WTC11 (cell line): ENCODE data around the gene MBTPS2. TPM values are rescaled to one million over a fixed set of nuclear protein-coding genes. Genes with fewer than 3 reads are reported as not detected.

Source experiments
- ATAC-seq: fragments of 200-7000 bp; cut with Tn5 transposase; 2 replicates; pipeline ENCODE4 v1.10.0; 2021; ENCODE audit warnings: mild to moderate bottlenecking, moderate library complexity
- CTCF ChIA-PET: fragments of 300-600 bp; sonication (Branson Sonifier 250); formaldehyde crosslinking; loops from one replicate; lab custom pipeline; 2021; ENCODE audit warnings: antibody characterized with exemption; lab: Charles Lee
- POLR2A ChIA-PET: fragments of 350-600 bp; sonication (Branson Sonifier 250); formaldehyde crosslinking; loops from one replicate; lab custom pipeline; 2021; ENCODE audit warnings: antibody characterized with exemption; lab: Charles Lee
- DNase-seq: peaks from one replicate; pipeline ENCODE4 v3.0.0; 2021; ENCODE audit warnings: low spot score
- H3K27ac Mint-ChIP-seq: 2 replicates; pipeline ENCODE4 v1.8.0; 2021; ENCODE audit warnings: mixed read lengths
- H3K27me3 Mint-ChIP-seq: 2 replicates; pipeline ENCODE4 v1.8.0; 2021; ENCODE audit warnings: low read depth, mild to moderate bottlenecking, moderate library complexity, mixed read lengths
- H3K36me3 Mint-ChIP-seq: 2 replicates; pipeline ENCODE4 v1.8.0; 2021; ENCODE audit warnings: mixed read lengths
- H3K4me1 Mint-ChIP-seq: 2 replicates; pipeline ENCODE4 v1.8.0; 2022; ENCODE audit warnings: mixed read lengths
- H3K4me3 Mint-ChIP-seq: 2 replicates; pipeline ENCODE4 v1.8.0; 2021; ENCODE audit warnings: mild to moderate bottlenecking, moderate library complexity, mixed read lengths
- H3K9me3 Mint-ChIP-seq: 2 replicates; pipeline ENCODE4 v1.8.0; 2021; ENCODE audit warnings: mixed read lengths
- CDX4 ChIP-seq: fragments of 250-450 bp; sonication (Bioruptor Pico); IDR thresholded peaks from 2 replicates; pipeline ENCODE4 v1.9.0; 2021; ENCODE audit warnings: moderate library complexity, mild to moderate bottlenecking, inconsistent platforms, borderline replicate concordance
- ELF4 ChIP-seq: sonication (generic); formaldehyde crosslinking; IDR thresholded peaks from 2 replicates; pipeline ENCODE4 v1.8.1; 2022; ENCODE audit warnings: low read depth, mild to moderate bottlenecking, moderate library complexity, missing genetic modification reagents
- RELA ChIP-seq: sonication (generic); formaldehyde crosslinking; IDR thresholded peaks from 2 replicates; pipeline ENCODE4 v1.8.1; 2022; ENCODE audit warnings: missing genetic modification reagents, mild to moderate bottlenecking, borderline replicate concordance
- total RNA-seq: library from RNA; stranded (reverse); gene quantifications from 3 replicates; pipeline ENCODE4 v1.2.3, GENCODE V29; 2021
- TF ChIP-seq, protein P1 (sequence below): fragments of 250-450 bp; sonication (Bioruptor Pico); IDR thresholded peaks from 2 replicates; pipeline ENCODE4 v1.9.0; 2021; ENCODE audit warnings: mild to moderate bottlenecking

MBTPS2 gene
- total RNA-seq, 1 experiment from 2014 or later: 9.1 TPM

GRCh38 chrX:21934414-21934813, 95.0 kb downstream of the MBTPS2 start:
- no peaks in the 10 kb centered on the region for H3K36me3 Mint-ChIP-seq
- ATAC-seq (no peak), DNase-seq (no peak)
- peaks cover 11% of the 10 kb centered on the region for H3K4me1 Mint-ChIP-seq
- H3K9me3 Mint-ChIP-seq: peaks cover 3% of the 10 kb centered on the region; the same call in 1 of the 2 replicates
- no peak overlapping the region for H3K27ac Mint-ChIP-seq
- no peaks in the 10 kb centered on the region; the same call in 1 of the 2 replicates for H3K27me3 Mint-ChIP-seq
- ChIA-PET POLR2A (interaction anchor here (0.7 kb wide), 1 partner anchor 1107 kb away, joined by 6 read pairs; no protein-coding TSS in a partner anchor), CTCF (no interaction called here)
- H3K4me3 Mint-ChIP-seq: no peak overlapping the region
- no peak for TF ChIP-seq CDX4 (CRISPR knock-in tag)
- TF ChIP-seq, protein P1, sequence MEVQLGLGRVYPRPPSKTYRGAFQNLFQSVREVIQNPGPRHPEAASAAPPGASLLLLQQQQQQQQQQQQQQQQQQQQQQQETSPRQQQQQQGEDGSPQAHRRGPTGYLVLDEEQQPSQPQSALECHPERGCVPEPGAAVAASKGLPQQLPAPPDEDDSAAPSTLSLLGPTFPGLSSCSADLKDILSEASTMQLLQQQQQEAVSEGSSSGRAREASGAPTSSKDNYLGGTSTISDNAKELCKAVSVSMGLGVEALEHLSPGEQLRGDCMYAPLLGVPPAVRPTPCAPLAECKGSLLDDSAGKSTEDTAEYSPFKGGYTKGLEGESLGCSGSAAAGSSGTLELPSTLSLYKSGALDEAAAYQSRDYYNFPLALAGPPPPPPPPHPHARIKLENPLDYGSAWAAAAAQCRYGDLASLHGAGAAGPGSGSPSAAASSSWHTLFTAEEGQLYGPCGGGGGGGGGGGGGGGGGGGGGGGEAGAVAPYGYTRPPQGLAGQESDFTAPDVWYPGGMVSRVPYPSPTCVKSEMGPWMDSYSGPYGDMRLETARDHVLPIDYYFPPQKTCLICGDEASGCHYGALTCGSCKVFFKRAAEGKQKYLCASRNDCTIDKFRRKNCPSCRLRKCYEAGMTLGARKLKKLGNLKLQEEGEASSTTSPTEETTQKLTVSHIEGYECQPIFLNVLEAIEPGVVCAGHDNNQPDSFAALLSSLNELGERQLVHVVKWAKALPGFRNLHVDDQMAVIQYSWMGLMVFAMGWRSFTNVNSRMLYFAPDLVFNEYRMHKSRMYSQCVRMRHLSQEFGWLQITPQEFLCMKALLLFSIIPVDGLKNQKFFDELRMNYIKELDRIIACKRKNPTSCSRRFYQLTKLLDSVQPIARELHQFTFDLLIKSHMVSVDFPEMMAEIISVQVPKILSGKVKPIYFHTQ: no peak
- TF ChIP-seq RELA (CRISPR knock-in tag): no peak
- TF ChIP-seq ELF4 (CRISPR knock-in tag): no peak

Other genes starting within 250 kb of the MBTPS2 start
- 1.6 TPM in 3 replicates for gene KLHL34, start 181.3 kb upstream of the MBTPS2 start, total RNA-seq
- gene SMPX, start 81.5 kb upstream of the MBTPS2 start, total RNA-seq: not detected in 3 replicates
- 0.78 to 1.4 TPM (median 0.82 TPM) in 3 replicates for gene YY2, start 16.4 kb downstream of the MBTPS2 start, total RNA-seq
- 170 to 173 TPM (median 172 TPM) in 3 replicates for gene SMS, start 101.1 kb downstream of the MBTPS2 start, total RNA-seq
- gene PHEX, start 192.7 kb downstream of the MBTPS2 start, total RNA-seq: 0.02 to 0.04 TPM (median 0.02 TPM) in 3 replicates